Parathyroid adenoma (tissue), 2 donors: Measurements from ENCODE around the gene COX10.
"Not testable (repeated sequence)": the region's sequence is repeated elsewhere in the genome, so short reads cannot be mapped to it uniquely, and the experiment has no call there.

Experiments used
- H2AFZ ChIP-seq: fragments of 300-600 bp; sonication (generic); one replicate; pipeline ENCODE4 v1.7.0; 2017; ENCODE audit warnings: antibody characterized with exemption, mild to moderate bottlenecking
- H3K27ac ChIP-seq: fragments of 300-600 bp; sonication (generic); one replicate; pipeline ENCODE4 v1.7.0; 2017
- H3K27me3 ChIP-seq: fragments of 300-600 bp; sonication (generic); one replicate; pipeline ENCODE4 v1.7.0; 2017; ENCODE audit warnings: low read length; ENCODE audit not compliant: control insufficient read depth, insufficient read depth
- H3K36me3 ChIP-seq: fragments of 300-600 bp; sonication (generic); one replicate; pipeline ENCODE4 v1.7.0; 2017; ENCODE audit warnings: low read length; ENCODE audit not compliant: control insufficient read depth, insufficient read depth
- H3K4me1 ChIP-seq: fragments of 300-600 bp; sonication (generic); one replicate; pipeline ENCODE4 v1.7.0; 2017; ENCODE audit warnings: control low read depth
- H3K4me2 ChIP-seq: fragments of 300-600 bp; sonication (generic); one replicate; pipeline ENCODE4 v1.7.0; 2017; ENCODE audit warnings: low read length
- H3K4me3 ChIP-seq: fragments of 300-600 bp; sonication (generic); one replicate; pipeline ENCODE4 v1.7.0; 2017; ENCODE audit warnings: low read depth, low read length
- H3K79me2 ChIP-seq: fragments of 300-600 bp; sonication (generic); one replicate; pipeline ENCODE4 v1.7.0; 2017; ENCODE audit warnings: control low read depth
- H3K9ac ChIP-seq: fragments of 300-600 bp; sonication (generic); one replicate; pipeline ENCODE4 v1.7.0; 2017; ENCODE audit warnings: mild to moderate bottlenecking
- H3K9me3 ChIP-seq: fragments of 300-600 bp; sonication (generic); one replicate; pipeline ENCODE4 v1.7.0; 2017; ENCODE audit warnings: low read length; ENCODE audit not compliant: control insufficient read depth
- CTCF ChIP-seq: fragments of 300-600 bp; sonication (generic); IDR thresholded peaks from one replicate; pipeline ENCODE4 v1.7.0; 2017; ENCODE audit warnings: antibody characterized with exemption, mild to moderate bottlenecking
- donor health status: primary hyperparathyroidism.

Gene COX10

GRCh38 chr17:14169287-14169686 is 100.0 kb downstream of the COX10 start:
- Histone ChIP-seq H3K9ac (no peak overlapping the region), H3K4me2 (no peak overlapping the region), H3K4me1 (no peaks in the 10 kb centered on the region), H3K27ac (no peak overlapping the region), H3K79me2 (peaks cover 7% of the 10 kb centered on the region), H3K4me3 (no peak overlapping the region), H3K27me3 (no peaks in the 10 kb centered on the region), H2AFZ (no peak overlapping the region), H3K9me3 (no peaks in the 10 kb centered on the region), H3K36me3 (no peaks in the 10 kb centered on the region)
- TF ChIP-seq CTCF, result no peak

- H3K36me3 ChIP-seq, result no peaks in the 10 kb centered on the region
- H3K27ac ChIP-seq, result no peak overlapping the region
- H3K9ac ChIP-seq, result no peak overlapping the region
- no peak overlapping the region for H3K4me3 ChIP-seq
- no peak for TF ChIP-seq CTCF
- H3K4me1 ChIP-seq, result no peaks in the 10 kb centered on the region
- H2AFZ ChIP-seq, result no peak overlapping the region
- no peaks in the 10 kb centered on the region for H3K9me3 ChIP-seq
- peaks cover 7% of the 10 kb centered on the region for H3K79me2 ChIP-seq
- H3K27me3 ChIP-seq, result no peaks in the 10 kb centered on the region
- H3K4me2 ChIP-seq, result no peak overlapping the region
Measured at GRCh38 chr17:14169901-14170300, 100.6 kb downstream of the COX10 start.

GRCh38 chr17:14176989-14177388 is 107.7 kb downstream of the COX10 start:
- not testable (repeated sequence) for H3K9ac ChIP-seq, H3K79me2 ChIP-seq, H3K36me3 ChIP-seq, H3K27ac ChIP-seq, H3K4me2 ChIP-seq, H2AFZ ChIP-seq, H3K27me3 ChIP-seq, H3K4me1 ChIP-seq, H3K9me3 ChIP-seq, H3K4me3 ChIP-seq

- H3K9me3 ChIP-seq, H3K4me1 ChIP-seq, H3K4me2 ChIP-seq, H3K27ac ChIP-seq, H3K27me3 ChIP-seq, H2AFZ ChIP-seq, H3K36me3 ChIP-seq, H3K4me3 ChIP-seq, H3K9ac ChIP-seq, H3K79me2 ChIP-seq: not testable (repeated sequence)
Measured at GRCh38 chr17:14177801-14178200, 108.5 kb downstream of the COX10 start.

GRCh38 chr17:14179951-14180350 is 110.6 kb downstream of the COX10 start:
- H2AFZ ChIP-seq, H3K4me2 ChIP-seq, H3K9me3 ChIP-seq, H3K4me1 ChIP-seq, H3K36me3 ChIP-seq, H3K4me3 ChIP-seq, H3K9ac ChIP-seq, H3K27me3 ChIP-seq, H3K79me2 ChIP-seq, H3K27ac ChIP-seq: not testable (repeated sequence)

- H3K4me3 ChIP-seq, H3K36me3 ChIP-seq, H3K27ac ChIP-seq, H3K9me3 ChIP-seq, H3K4me1 ChIP-seq, H3K79me2 ChIP-seq, H2AFZ ChIP-seq, H3K27me3 ChIP-seq, H3K4me2 ChIP-seq, H3K9ac ChIP-seq: not testable (repeated sequence)
Measured at GRCh38 chr17:14182084-14182483, 112.8 kb downstream of the COX10 start.

- H3K27ac ChIP-seq, H2AFZ ChIP-seq, H3K27me3 ChIP-seq, H3K4me1 ChIP-seq, H3K36me3 ChIP-seq, H3K9me3 ChIP-seq, H3K9ac ChIP-seq, H3K79me2 ChIP-seq, H3K4me3 ChIP-seq, H3K4me2 ChIP-seq: not testable (repeated sequence)
Measured at GRCh38 chr17:14184536-14184935, 115.2 kb downstream of the COX10 start.

GRCh38 chr17:14186443-14186842 is 117.1 kb downstream of the COX10 start:
- H3K9me3 ChIP-seq, H3K36me3 ChIP-seq, H3K79me2 ChIP-seq, H3K4me1 ChIP-seq, H3K27ac ChIP-seq, H3K27me3 ChIP-seq, H3K9ac ChIP-seq, H2AFZ ChIP-seq, H3K4me2 ChIP-seq, H3K4me3 ChIP-seq: not testable (repeated sequence)

- H3K4me2 ChIP-seq, H3K4me3 ChIP-seq, H3K79me2 ChIP-seq, H3K27ac ChIP-seq, H3K9ac ChIP-seq, H3K36me3 ChIP-seq, H3K9me3 ChIP-seq, H2AFZ ChIP-seq, H3K4me1 ChIP-seq, H3K27me3 ChIP-seq: not testable (repeated sequence)
Measured at GRCh38 chr17:14190774-14191173, 121.5 kb downstream of the COX10 start.

GRCh38 chr17:14191469-14191868 is 122.2 kb downstream of the COX10 start:
- H3K36me3 ChIP-seq, H3K9ac ChIP-seq, H3K4me3 ChIP-seq, H3K27me3 ChIP-seq, H3K79me2 ChIP-seq, H3K27ac ChIP-seq, H3K4me2 ChIP-seq, H2AFZ ChIP-seq, H3K9me3 ChIP-seq, H3K4me1 ChIP-seq: not testable (repeated sequence)
